Measurements from ENCODE around the gene BTG4.

Gene BTG4

DNA sequence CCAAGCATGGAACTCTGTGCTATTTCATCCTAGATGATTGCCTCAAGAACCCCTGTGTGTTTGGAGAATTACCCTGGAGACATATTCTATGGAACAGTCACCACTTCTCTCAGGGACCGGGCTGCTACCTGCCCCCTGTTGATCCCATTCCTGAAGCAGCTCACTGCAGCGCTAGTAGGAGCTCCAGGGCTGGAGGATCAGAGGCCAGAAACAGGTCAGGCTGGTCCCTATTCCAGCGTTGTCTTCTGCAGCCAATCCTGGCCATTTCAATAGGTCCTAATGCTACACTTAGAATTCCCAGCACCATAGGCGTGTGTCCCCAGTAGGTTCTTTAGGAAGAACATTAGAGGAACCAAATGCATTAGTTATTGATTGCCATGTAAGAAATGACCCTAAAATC lies 48.9 kb downstream of the BTG4 start:
- Histone ChIP-seq H3K9me3 (ENCODE audit: insufficient read depth, low read length, severe bottlenecking) (no peaks in the 10 kb centered on the region), H4K20me1 (ENCODE audit: insufficient read depth, low read length) (no peaks in the 10 kb centered on the region), H3K79me2 (ENCODE audit: insufficient read depth, low read length) (no peaks in the 10 kb centered on the region), H3K9ac (ENCODE audit: low read depth, low read length) (no peak overlapping the region), H2AFZ (ENCODE audit: low read depth, low read length) (no peak overlapping the region), H3K27me3 (ENCODE audit: insufficient read depth, low read length, poor library complexity) (peaks cover 14% of the 10 kb centered on the region), H3K36me3 (ENCODE audit: insufficient read depth, low read length) (no peaks in the 10 kb centered on the region), H3K4me2 (ENCODE audit: insufficient read depth, low read length) (no peak overlapping the region), H3K4me3 (ENCODE audit: low read depth in 1 of 2, low read length in 2 of 2) (no peak overlapping the region), H3K4me1 (ENCODE audit: insufficient read depth, low read length) (no peaks in the 10 kb centered on the region), H3K27ac (ENCODE audit: low read length) (no peak overlapping the region)
- ATAC-seq (ENCODE audit: insufficient read depth, low read depth), result no peak
- TF ChIP-seq, protein P1, sequence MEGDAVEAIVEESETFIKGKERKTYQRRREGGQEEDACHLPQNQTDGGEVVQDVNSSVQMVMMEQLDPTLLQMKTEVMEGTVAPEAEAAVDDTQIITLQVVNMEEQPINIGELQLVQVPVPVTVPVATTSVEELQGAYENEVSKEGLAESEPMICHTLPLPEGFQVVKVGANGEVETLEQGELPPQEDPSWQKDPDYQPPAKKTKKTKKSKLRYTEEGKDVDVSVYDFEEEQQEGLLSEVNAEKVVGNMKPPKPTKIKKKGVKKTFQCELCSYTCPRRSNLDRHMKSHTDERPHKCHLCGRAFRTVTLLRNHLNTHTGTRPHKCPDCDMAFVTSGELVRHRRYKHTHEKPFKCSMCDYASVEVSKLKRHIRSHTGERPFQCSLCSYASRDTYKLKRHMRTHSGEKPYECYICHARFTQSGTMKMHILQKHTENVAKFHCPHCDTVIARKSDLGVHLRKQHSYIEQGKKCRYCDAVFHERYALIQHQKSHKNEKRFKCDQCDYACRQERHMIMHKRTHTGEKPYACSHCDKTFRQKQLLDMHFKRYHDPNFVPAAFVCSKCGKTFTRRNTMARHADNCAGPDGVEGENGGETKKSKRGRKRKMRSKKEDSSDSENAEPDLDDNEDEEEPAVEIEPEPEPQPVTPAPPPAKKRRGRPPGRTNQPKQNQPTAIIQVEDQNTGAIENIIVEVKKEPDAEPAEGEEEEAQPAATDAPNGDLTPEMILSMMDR (IDR thresholded peaks at IDR 0.05; ENCODE audit: borderline replicate concordance, extremely low read depth, low read length, poor library complexity, severe bottlenecking), result no peak
- no peak for TF ChIP-seq EZH2 (IDR thresholded peaks at IDR 0.05; ENCODE audit: borderline replicate concordance, low read depth, low read length, severe bottlenecking)
- no peak for DNase-seq

DNA sequence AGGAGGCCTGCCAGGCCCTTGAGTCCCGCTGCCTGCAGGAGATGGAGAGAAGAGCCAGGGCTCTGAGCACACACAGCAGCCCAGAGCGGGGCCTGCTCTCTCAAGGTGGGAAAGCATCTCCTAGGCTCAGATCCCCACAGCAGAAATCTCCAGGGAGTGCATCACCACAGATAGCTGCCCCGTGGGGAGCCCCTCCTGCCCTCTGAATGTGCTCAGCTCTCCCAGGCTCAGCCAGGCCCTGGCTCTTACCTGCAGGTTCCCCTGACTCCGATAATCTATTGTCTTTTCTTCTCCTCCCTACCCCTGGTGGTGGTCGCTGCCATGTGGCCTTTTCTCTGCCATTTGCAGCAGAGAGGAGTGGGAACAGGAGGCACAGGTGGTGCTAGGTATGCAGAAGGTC lies 49.9 kb downstream of the BTG4 start:
- no peak overlapping the region for H3K4me2 ChIP-seq (ENCODE audit: insufficient read depth, low read length)
- H4K20me1 ChIP-seq (ENCODE audit: insufficient read depth, low read length), result no peaks in the 10 kb centered on the region; the same call in 1 of the 2 replicates
- no peak overlapping the region for H3K9ac ChIP-seq (ENCODE audit: low read depth, low read length)
- DNase-seq (no peak), ATAC-seq (ENCODE audit: insufficient read depth, low read depth) (no peak)
- TF ChIP-seq EZH2 (IDR thresholded peaks at IDR 0.05; ENCODE audit: borderline replicate concordance, low read depth, low read length, severe bottlenecking), result no peak
- TF ChIP-seq, protein P1 (IDR thresholded peaks at IDR 0.05; ENCODE audit: borderline replicate concordance, extremely low read depth, low read length, poor library complexity, severe bottlenecking), result no peak
- no peak overlapping the region for H3K27ac ChIP-seq (ENCODE audit: low read length)
- no peak overlapping the region for H2AFZ ChIP-seq (ENCODE audit: low read depth, low read length)
- no peaks in the 10 kb centered on the region for H3K36me3 ChIP-seq (ENCODE audit: insufficient read depth, low read length)
- H3K4me1 ChIP-seq (ENCODE audit: insufficient read depth, low read length), result no peaks in the 10 kb centered on the region
- peaks cover 22% of the 10 kb centered on the region for H3K27me3 ChIP-seq (ENCODE audit: insufficient read depth, low read length, poor library complexity)
- no peaks in the 10 kb centered on the region for H3K79me2 ChIP-seq (ENCODE audit: insufficient read depth, low read length)
- H3K4me3 ChIP-seq (ENCODE audit: low read depth in 1 of 2, low read length in 2 of 2), result no peak overlapping the region
- H3K9me3 ChIP-seq (ENCODE audit: insufficient read depth, low read length, severe bottlenecking), result no peaks in the 10 kb centered on the region

DNA sequence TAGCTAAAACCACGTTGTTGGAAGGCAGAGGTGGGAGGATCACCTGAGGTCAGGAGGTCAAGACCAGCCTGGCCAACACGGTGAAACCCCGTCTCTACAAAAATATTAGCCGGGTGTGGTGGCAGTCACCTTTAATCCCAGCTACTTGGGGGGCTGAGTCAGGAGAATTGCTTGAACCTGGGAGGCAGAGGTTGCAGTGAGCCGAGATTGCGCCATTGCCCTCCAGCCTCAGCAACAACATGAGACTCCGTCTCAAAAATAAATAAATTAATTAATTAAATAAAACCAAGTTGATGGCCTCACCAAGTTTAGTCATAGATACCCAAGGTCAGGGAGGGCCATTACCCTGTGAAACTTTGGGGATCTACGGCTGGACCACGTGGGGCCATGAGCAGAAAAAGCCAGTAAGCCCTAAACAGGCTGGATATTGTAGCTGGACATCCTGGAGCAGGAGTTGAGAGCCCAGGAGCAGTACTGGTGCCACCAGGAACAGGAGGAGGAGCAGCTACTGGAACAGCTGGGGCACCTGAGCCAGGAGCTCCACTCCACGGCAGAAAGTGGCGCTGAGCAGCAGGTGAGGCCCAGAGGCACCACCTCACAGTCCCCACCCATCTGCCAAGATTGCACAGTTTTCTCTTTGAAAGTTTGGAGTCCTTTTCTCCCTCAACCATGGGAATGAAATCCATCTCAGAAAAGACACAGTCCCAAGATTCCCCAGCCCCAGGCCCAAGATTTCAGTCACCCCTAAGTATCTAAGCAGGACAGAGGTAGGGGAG lies 50.5 kb downstream of the BTG4 start:
- H3K79me2 ChIP-seq (ENCODE audit: insufficient read depth, low read length), result no peaks in the 10 kb centered on the region
- no peak overlapping the region for H3K27ac ChIP-seq (ENCODE audit: low read length)
- H3K27me3 ChIP-seq (ENCODE audit: insufficient read depth, low read length, poor library complexity), result peaks cover 24% of the 10 kb centered on the region
- no peak overlapping the region for H3K4me3 ChIP-seq (ENCODE audit: low read depth in 1 of 2, low read length in 2 of 2)
- no peak overlapping the region for H2AFZ ChIP-seq (ENCODE audit: low read depth, low read length)
- DNase-seq (no peak), ATAC-seq (ENCODE audit: insufficient read depth, low read depth) (no peak)
- TF ChIP-seq, protein P1 (IDR thresholded peaks at IDR 0.05; ENCODE audit: borderline replicate concordance, extremely low read depth, low read length, poor library complexity, severe bottlenecking), result no peak
- no peak for TF ChIP-seq EZH2 (IDR thresholded peaks at IDR 0.05; ENCODE audit: borderline replicate concordance, low read depth, low read length, severe bottlenecking)
- H3K4me2 ChIP-seq (ENCODE audit: insufficient read depth, low read length), result no peak overlapping the region
- no peaks in the 10 kb centered on the region for H3K36me3 ChIP-seq (ENCODE audit: insufficient read depth, low read length)
- H3K9me3 ChIP-seq (ENCODE audit: insufficient read depth, low read length, severe bottlenecking), result no peaks in the 10 kb centered on the region
- H4K20me1 ChIP-seq (ENCODE audit: insufficient read depth, low read length), result no peaks in the 10 kb centered on the region; the same call in 1 of the 2 replicates
- H3K9ac ChIP-seq (ENCODE audit: low read depth, low read length), result no peak overlapping the region
- H3K4me1 ChIP-seq (ENCODE audit: insufficient read depth, low read length), result no peaks in the 10 kb centered on the region

Data from DND-41 (cell line).